GM12865 (cell line): Measurements from ENCODE around the gene VWA8.

Experiments used
- DNase-seq: peaks from one replicate; pipeline ENCODE4 v3.0.0; 2010; ENCODE audit warnings: low read depth
- H3K4me3 ChIP-seq: 2 replicates; pipeline ENCODE4 v1.5.1; 2011; ENCODE audit warnings: mild to moderate bottlenecking, low read depth, low read length, control low read depth
- TF ChIP-seq, protein P1 (sequence below): IDR thresholded peaks from 2 replicates; pipeline ENCODE4 v1.5.1; 2011; ENCODE audit warnings: low read length, control low read depth, low read depth, inconsistent platforms; ENCODE audit not compliant: insufficient read depth; ENCODE audit errors: missing control alignments

Gene VWA8

GRCh38 chr13:41700790-41701310, 260.1 kb downstream of the VWA8 start:
- no peak for DNase-seq
- TF ChIP-seq, protein P1, sequence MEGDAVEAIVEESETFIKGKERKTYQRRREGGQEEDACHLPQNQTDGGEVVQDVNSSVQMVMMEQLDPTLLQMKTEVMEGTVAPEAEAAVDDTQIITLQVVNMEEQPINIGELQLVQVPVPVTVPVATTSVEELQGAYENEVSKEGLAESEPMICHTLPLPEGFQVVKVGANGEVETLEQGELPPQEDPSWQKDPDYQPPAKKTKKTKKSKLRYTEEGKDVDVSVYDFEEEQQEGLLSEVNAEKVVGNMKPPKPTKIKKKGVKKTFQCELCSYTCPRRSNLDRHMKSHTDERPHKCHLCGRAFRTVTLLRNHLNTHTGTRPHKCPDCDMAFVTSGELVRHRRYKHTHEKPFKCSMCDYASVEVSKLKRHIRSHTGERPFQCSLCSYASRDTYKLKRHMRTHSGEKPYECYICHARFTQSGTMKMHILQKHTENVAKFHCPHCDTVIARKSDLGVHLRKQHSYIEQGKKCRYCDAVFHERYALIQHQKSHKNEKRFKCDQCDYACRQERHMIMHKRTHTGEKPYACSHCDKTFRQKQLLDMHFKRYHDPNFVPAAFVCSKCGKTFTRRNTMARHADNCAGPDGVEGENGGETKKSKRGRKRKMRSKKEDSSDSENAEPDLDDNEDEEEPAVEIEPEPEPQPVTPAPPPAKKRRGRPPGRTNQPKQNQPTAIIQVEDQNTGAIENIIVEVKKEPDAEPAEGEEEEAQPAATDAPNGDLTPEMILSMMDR = no peak
- H3K4me3 ChIP-seq = no peak overlapping the region

- H3K4me3 ChIP-seq = no peak overlapping the region
- TF ChIP-seq, protein P1 = no peak
- DNase-seq = no peak
These were observed 261.1 kb downstream of the VWA8 start for GRCh38 chr13:41699759-41700158.

GRCh38 chr13:41697578-41697977, 263.3 kb downstream of the VWA8 start:
- DNase-seq = no peak
- TF ChIP-seq, protein P1 = no peak
- H3K4me3 ChIP-seq = no peak overlapping the region

- TF ChIP-seq, protein P1 = no peak
- peak; percentile 3 for DNase-seq
- H3K4me3 ChIP-seq = no peak overlapping the region
These were observed 264.5 kb downstream of the VWA8 start for GRCh38 chr13:41696163-41697003.

DNA sequence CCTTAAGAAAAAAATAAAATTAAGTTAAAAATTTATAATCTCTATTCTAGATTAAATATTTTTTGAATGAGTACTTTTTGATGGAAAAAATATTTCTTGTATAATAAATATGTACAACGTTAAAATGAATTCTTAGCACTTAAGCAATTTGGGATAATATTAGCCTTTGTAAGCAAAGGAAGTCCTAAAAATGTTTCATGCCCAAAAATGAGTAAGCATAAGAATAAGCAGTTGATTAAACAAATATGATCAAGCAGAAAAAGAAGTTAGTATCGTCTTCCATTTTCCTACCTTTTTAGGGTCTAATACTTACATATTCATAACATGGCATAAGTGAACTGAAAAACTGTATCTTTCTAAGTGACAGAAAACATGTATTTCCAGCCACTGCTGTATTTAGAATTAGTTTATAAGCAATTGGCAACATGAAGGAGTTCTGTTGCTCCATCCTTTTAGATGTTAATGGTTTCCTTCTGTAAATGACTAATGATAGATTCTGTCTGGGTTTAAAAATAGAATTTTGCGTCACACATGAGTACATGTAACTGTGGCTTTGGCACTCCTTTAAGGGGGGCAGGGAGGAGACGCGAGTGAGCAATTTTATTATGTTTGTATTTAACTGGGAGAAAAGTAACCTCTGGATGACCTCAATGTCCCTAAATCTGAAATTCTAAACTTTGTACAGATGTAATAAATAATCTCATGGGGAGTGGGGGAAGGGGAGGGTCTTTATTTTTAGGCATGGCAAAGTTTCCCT, 266.2 kb downstream of the VWA8 start:
- peak; percentile 12 for DNase-seq

GRCh38 chr13:41693434-41693833, 267.5 kb downstream of the VWA8 start:
- no peak for DNase-seq
- TF ChIP-seq, protein P1 = no peak
- H3K4me3 ChIP-seq = no peak overlapping the region

More for the DNA sequence above, 266.2 kb downstream of the VWA8 start:
- TF ChIP-seq, protein P1 = no peak
- H3K4me3 ChIP-seq = no peak overlapping the region
